ENCODE measurements around the gene CLIC4. TPM values are rescaled to one million over a fixed set of nuclear protein-coding genes. Genes with fewer than 3 reads are reported as not detected.

Gene CLIC4
- total and polyA plus RNA-seq, 10 of the 15 experiments (the other 5 are each of a cell fraction or from before 2014, with no cell fraction given): 20.4 to 107 (median 69.6) TPM

DNA sequence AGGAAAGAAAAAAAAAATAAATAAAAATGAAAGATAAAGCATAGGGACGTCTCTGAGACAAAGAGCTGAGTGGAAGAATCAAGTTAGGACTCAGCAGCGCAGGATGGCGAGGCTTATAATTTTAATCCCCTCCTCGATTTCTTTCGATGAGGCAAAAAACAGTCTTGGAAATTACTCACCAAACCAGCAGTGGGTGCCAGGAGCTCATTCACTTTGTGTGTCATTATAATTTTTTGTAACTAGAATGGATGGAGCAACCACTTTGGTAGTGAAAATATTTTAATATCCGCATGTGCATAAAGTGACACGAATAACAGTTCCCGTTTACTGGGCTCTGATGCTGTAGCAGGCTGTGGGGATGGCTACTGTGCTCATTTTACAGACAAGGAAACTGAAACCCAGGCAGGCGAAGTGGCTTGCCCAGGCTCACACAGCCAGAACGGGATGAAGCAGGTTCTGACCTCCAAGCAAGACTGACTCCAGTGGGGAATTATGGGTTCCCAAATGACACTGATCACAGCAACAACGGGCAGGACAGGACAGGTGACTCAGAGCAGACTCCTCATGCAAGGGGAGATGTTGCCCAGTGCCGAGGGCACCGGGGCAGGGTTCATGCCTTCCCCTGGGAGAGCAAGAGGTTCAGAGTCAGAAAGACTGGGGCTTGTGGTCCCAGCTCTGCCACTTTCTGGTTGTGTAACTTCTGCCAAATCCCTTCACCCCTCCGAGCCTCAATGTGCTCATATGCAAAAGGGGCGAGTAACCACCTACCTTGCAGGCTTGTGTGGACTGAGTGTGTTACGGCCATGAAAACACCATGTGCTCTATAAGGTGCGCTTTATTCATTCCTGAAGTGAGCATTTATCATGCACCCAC is 121.2 kb downstream of the CLIC4 start (continued):
- TF ChIP-seq, protein P1, sequence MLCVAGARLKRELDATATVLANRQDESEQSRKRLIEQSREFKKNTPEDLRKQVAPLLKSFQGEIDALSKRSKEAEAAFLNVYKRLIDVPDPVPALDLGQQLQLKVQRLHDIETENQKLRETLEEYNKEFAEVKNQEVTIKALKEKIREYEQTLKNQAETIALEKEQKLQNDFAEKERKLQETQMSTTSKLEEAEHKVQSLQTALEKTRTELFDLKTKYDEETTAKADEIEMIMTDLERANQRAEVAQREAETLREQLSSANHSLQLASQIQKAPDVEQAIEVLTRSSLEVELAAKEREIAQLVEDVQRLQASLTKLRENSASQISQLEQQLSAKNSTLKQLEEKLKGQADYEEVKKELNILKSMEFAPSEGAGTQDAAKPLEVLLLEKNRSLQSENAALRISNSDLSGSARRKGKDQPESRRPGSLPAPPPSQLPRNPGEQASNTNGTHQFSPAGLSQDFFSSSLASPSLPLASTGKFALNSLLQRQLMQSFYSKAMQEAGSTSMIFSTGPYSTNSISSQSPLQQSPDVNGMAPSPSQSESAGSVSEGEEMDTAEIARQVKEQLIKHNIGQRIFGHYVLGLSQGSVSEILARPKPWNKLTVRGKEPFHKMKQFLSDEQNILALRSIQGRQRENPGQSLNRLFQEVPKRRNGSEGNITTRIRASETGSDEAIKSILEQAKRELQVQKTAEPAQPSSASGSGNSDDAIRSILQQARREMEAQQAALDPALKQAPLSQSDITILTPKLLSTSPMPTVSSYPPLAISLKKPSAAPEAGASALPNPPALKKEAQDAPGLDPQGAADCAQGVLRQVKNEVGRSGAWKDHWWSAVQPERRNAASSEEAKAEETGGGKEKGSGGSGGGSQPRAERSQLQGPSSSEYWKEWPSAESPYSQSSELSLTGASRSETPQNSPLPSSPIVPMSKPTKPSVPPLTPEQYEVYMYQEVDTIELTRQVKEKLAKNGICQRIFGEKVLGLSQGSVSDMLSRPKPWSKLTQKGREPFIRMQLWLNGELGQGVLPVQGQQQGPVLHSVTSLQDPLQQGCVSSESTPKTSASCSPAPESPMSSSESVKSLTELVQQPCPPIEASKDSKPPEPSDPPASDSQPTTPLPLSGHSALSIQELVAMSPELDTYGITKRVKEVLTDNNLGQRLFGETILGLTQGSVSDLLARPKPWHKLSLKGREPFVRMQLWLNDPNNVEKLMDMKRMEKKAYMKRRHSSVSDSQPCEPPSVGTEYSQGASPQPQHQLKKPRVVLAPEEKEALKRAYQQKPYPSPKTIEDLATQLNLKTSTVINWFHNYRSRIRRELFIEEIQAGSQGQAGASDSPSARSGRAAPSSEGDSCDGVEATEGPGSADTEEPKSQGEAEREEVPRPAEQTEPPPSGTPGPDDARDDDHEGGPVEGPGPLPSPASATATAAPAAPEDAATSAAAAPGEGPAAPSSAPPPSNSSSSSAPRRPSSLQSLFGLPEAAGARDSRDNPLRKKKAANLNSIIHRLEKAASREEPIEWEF (IDR thresholded peaks at IDR 0.05; ENCODE audit: insufficient replicate concordance, low read depth, low read length): no peak
- no peak for TF ChIP-seq SMAD1 (IDR thresholded peaks at IDR 0.05; ENCODE audit: low read depth, partially characterized antibody)
- TF ChIP-seq PAX5 (IDR thresholded peaks at IDR 0.05; ENCODE audit: borderline replicate concordance, low read depth, low read length): no peak
- no peak for TF ChIP-seq MXI1 (IDR thresholded peaks at IDR 0.05; ENCODE audit: low read depth, low read length)
- TF ChIP-seq ATF7 (IDR thresholded peaks at IDR 0.05; ENCODE audit: low read depth): no peak
- no peak for TF ChIP-seq NFXL1 (IDR thresholded peaks at IDR 0.05; ENCODE audit: borderline replicate concordance)
- TF ChIP-seq LARP7 (IDR thresholded peaks at IDR 0.05): no peak
- peak; percentile 45 for TF ChIP-seq NR2F1 (conservative IDR thresholded peaks at IDR 0.05)
- TF ChIP-seq ZNF217 (IDR thresholded peaks at IDR 0.05): 0 out of 2 replicates have a peak, but pooled peaks have one; percentile 48
- TF ChIP-seq SIN3A (IDR thresholded peaks at IDR 0.05; ENCODE audit: low read depth, low read length): no peak
- peak in 1 of 2 experiments; percentile 3; a peak in 1 of 4 replicates for TF ChIP-seq BHLHE40 (IDR thresholded peaks at IDR 0.05; ENCODE audit: borderline replicate concordance in 1 of 2, low read depth in 2 of 2, low read length in 1 of 2)
- TF ChIP-seq, protein P2, sequence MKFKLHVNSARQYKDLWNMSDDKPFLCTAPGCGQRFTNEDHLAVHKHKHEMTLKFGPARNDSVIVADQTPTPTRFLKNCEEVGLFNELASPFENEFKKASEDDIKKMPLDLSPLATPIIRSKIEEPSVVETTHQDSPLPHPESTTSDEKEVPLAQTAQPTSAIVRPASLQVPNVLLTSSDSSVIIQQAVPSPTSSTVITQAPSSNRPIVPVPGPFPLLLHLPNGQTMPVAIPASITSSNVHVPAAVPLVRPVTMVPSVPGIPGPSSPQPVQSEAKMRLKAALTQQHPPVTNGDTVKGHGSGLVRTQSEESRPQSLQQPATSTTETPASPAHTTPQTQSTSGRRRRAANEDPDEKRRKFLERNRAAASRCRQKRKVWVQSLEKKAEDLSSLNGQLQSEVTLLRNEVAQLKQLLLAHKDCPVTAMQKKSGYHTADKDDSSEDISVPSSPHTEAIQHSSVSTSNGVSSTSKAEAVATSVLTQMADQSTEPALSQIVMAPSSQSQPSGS (IDR thresholded peaks at IDR 0.05; ENCODE audit: low read length): no peak
- TF ChIP-seq NFIC (IDR thresholded peaks at IDR 0.05; ENCODE audit: low read depth, low read length): no peak
- TF ChIP-seq ZSCAN29 (IDR thresholded peaks at IDR 0.05): no peak
- no peak for TF ChIP-seq SPI1 (IDR thresholded peaks at IDR 0.05; ENCODE audit: borderline replicate concordance, insufficient read depth, low read depth, low read length)
- TF ChIP-seq NBN (IDR thresholded peaks at IDR 0.05): no peak
- TF ChIP-seq, protein P3, sequence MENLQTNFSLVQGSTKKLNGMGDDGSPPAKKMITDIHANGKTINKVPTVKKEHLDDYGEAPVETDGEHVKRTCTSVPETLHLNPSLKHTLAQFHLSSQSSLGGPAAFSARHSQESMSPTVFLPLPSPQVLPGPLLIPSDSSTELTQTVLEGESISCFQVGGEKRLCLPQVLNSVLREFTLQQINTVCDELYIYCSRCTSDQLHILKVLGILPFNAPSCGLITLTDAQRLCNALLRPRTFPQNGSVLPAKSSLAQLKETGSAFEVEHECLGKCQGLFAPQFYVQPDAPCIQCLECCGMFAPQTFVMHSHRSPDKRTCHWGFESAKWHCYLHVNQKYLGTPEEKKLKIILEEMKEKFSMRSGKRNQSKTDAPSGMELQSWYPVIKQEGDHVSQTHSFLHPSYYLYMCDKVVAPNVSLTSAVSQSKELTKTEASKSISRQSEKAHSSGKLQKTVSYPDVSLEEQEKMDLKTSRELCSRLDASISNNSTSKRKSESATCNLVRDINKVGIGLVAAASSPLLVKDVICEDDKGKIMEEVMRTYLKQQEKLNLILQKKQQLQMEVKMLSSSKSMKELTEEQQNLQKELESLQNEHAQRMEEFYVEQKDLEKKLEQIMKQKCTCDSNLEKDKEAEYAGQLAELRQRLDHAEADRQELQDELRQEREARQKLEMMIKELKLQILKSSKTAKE (IDR thresholded peaks at IDR 0.05; ENCODE audit: low read depth, poor library complexity, severe bottlenecking): no peak
- no peak for TF ChIP-seq KAT2A (conservative IDR thresholded peaks at IDR 0.05; ENCODE audit: control insufficient read depth, low read depth, low read length)
- no peak for TF ChIP-seq ASH2L (IDR thresholded peaks at IDR 0.05; ENCODE audit: borderline replicate concordance, low read depth)
